ENCODE results near the gene TEX35.

TEX35 gene

GRCh38 chr1:178486100-178487069 lies 26.5 kb upstream of the TEX35 start:
- Histone ChIP-seq H3K9me3 (ENCODE audit: control insufficient read depth, low read length) (no peaks in the 10 kb centered on the region), H3K4me3 (ENCODE audit: low read length) (no peak overlapping the region), H3K36me3 (ENCODE audit: control insufficient read depth, insufficient read depth, low read length) (no peaks in the 10 kb centered on the region), H3K4me1 (ENCODE audit: control insufficient read depth, insufficient read depth, low read length) (peaks cover 14% of the 10 kb centered on the region), H3K27me3 (ENCODE audit: control insufficient read depth, insufficient read depth, low read length) (peaks cover 11% of the 10 kb centered on the region), H3K9ac (ENCODE audit: low read length) (peak overlapping the region; percentile 58)

- H3K27me3 ChIP-seq (ENCODE audit: control insufficient read depth, insufficient read depth, low read length), result peaks cover 11% of the 10 kb centered on the region
- H3K9ac ChIP-seq (ENCODE audit: low read length), result peak overlapping the region; percentile 58
- H3K36me3 ChIP-seq (ENCODE audit: control insufficient read depth, insufficient read depth, low read length), result no peaks in the 10 kb centered on the region
- H3K9me3 ChIP-seq (ENCODE audit: control insufficient read depth, low read length), result no peaks in the 10 kb centered on the region
- H3K4me1 ChIP-seq (ENCODE audit: control insufficient read depth, insufficient read depth, low read length), result peaks cover 14% of the 10 kb centered on the region
- H3K4me3 ChIP-seq (ENCODE audit: low read length), result no peak overlapping the region
Measured at GRCh38 chr1:178487070-178487615, 25.8 kb upstream of the TEX35 start.

- Histone ChIP-seq H3K9me3 (ENCODE audit: control insufficient read depth, low read length) (no peaks in the 10 kb centered on the region), H3K4me3 (ENCODE audit: low read length) (no peak overlapping the region), H3K36me3 (ENCODE audit: control insufficient read depth, insufficient read depth, low read length) (no peaks in the 10 kb centered on the region), H3K27me3 (ENCODE audit: control insufficient read depth, insufficient read depth, low read length) (peaks cover 11% of the 10 kb centered on the region), H3K4me1 (ENCODE audit: control insufficient read depth, insufficient read depth, low read length) (peaks cover 14% of the 10 kb centered on the region), H3K9ac (ENCODE audit: low read length) (no peak overlapping the region)
Measured at GRCh38 chr1:178488393-178488792, 24.5 kb upstream of the TEX35 start.

GRCh38 chr1:178489399-178489798 lies 23.5 kb upstream of the TEX35 start:
- Histone ChIP-seq H3K27me3 (ENCODE audit: control insufficient read depth, insufficient read depth, low read length) (peaks cover 11% of the 10 kb centered on the region), H3K4me1 (ENCODE audit: control insufficient read depth, insufficient read depth, low read length) (peaks cover 14% of the 10 kb centered on the region), H3K9me3 (ENCODE audit: control insufficient read depth, low read length) (no peaks in the 10 kb centered on the region), H3K4me3 (ENCODE audit: low read length) (no peak overlapping the region), H3K9ac (ENCODE audit: low read length) (no peak overlapping the region), H3K36me3 (ENCODE audit: control insufficient read depth, insufficient read depth, low read length) (no peaks in the 10 kb centered on the region)

- no peak overlapping the region for H3K4me3 ChIP-seq (ENCODE audit: low read length)
- no peaks in the 10 kb centered on the region for H3K9me3 ChIP-seq (ENCODE audit: control insufficient read depth, low read length)
- peaks cover 14% of the 10 kb centered on the region for H3K4me1 ChIP-seq (ENCODE audit: control insufficient read depth, insufficient read depth, low read length)
- no peak overlapping the region for H3K9ac ChIP-seq (ENCODE audit: low read length)
- H3K27me3 ChIP-seq (ENCODE audit: control insufficient read depth, insufficient read depth, low read length), result peaks cover 11% of the 10 kb centered on the region
- no peaks in the 10 kb centered on the region for H3K36me3 ChIP-seq (ENCODE audit: control insufficient read depth, insufficient read depth, low read length)
Measured at GRCh38 chr1:178490136-178490535, 22.8 kb upstream of the TEX35 start.

- Histone ChIP-seq H3K4me1 (ENCODE audit: control insufficient read depth, insufficient read depth, low read length) (peaks cover 14% of the 10 kb centered on the region), H3K9me3 (ENCODE audit: control insufficient read depth, low read length) (no peaks in the 10 kb centered on the region), H3K9ac (ENCODE audit: low read length) (no peak overlapping the region), H3K4me3 (ENCODE audit: low read length) (no peak overlapping the region), H3K27me3 (ENCODE audit: control insufficient read depth, insufficient read depth, low read length) (peaks cover 11% of the 10 kb centered on the region), H3K36me3 (ENCODE audit: control insufficient read depth, insufficient read depth, low read length) (no peaks in the 10 kb centered on the region)
Measured at GRCh38 chr1:178490967-178491366, 21.9 kb upstream of the TEX35 start.

GRCh38 chr1:178491721-178492120 lies 21.2 kb upstream of the TEX35 start:
- Histone ChIP-seq H3K27me3 (ENCODE audit: control insufficient read depth, insufficient read depth, low read length) (peaks cover 8% of the 10 kb centered on the region), H3K9ac (ENCODE audit: low read length) (no peak overlapping the region), H3K4me3 (ENCODE audit: low read length) (no peak overlapping the region), H3K9me3 (ENCODE audit: control insufficient read depth, low read length) (no peaks in the 10 kb centered on the region), H3K36me3 (ENCODE audit: control insufficient read depth, insufficient read depth, low read length) (no peaks in the 10 kb centered on the region), H3K4me1 (ENCODE audit: control insufficient read depth, insufficient read depth, low read length) (peaks cover 9% of the 10 kb centered on the region)

- no peaks in the 10 kb centered on the region for H3K9me3 ChIP-seq (ENCODE audit: control insufficient read depth, low read length)
- no peak overlapping the region for H3K9ac ChIP-seq (ENCODE audit: low read length)
- H3K27me3 ChIP-seq (ENCODE audit: control insufficient read depth, insufficient read depth, low read length), result peaks cover 2% of the 10 kb centered on the region
- H3K4me1 ChIP-seq (ENCODE audit: control insufficient read depth, insufficient read depth, low read length), result peaks cover 3% of the 10 kb centered on the region
- no peaks in the 10 kb centered on the region for H3K36me3 ChIP-seq (ENCODE audit: control insufficient read depth, insufficient read depth, low read length)
- H3K4me3 ChIP-seq (ENCODE audit: low read length), result no peak overlapping the region
Measured at GRCh38 chr1:178492341-178492740, 20.6 kb upstream of the TEX35 start.

GRCh38 chr1:178493301-178493741 lies 19.6 kb upstream of the TEX35 start:
- Histone ChIP-seq H3K9me3 (ENCODE audit: control insufficient read depth, low read length) (no peaks in the 10 kb centered on the region), H3K9ac (ENCODE audit: low read length) (no peak overlapping the region), H3K27me3 (ENCODE audit: control insufficient read depth, insufficient read depth, low read length) (no peaks in the 10 kb centered on the region), H3K4me1 (ENCODE audit: control insufficient read depth, insufficient read depth, low read length) (no peaks in the 10 kb centered on the region), H3K4me3 (ENCODE audit: low read length) (no peak overlapping the region), H3K36me3 (ENCODE audit: control insufficient read depth, insufficient read depth, low read length) (no peaks in the 10 kb centered on the region)

GRCh38 chr1:178494569-178494971 lies 18.3 kb upstream of the TEX35 start:
- H3K4me1 ChIP-seq (ENCODE audit: control insufficient read depth, insufficient read depth, low read length), result peaks cover 6% of the 10 kb centered on the region
- H3K9me3 ChIP-seq (ENCODE audit: control insufficient read depth, low read length), result no peaks in the 10 kb centered on the region
- no peaks in the 10 kb centered on the region for H3K27me3 ChIP-seq (ENCODE audit: control insufficient read depth, insufficient read depth, low read length)
- no peak overlapping the region for H3K4me3 ChIP-seq (ENCODE audit: low read length)
- H3K36me3 ChIP-seq (ENCODE audit: control insufficient read depth, insufficient read depth, low read length), result no peaks in the 10 kb centered on the region
- H3K9ac ChIP-seq (ENCODE audit: low read length), result no peak overlapping the region

- Histone ChIP-seq H3K4me3 (ENCODE audit: low read length) (no peak overlapping the region), H3K9me3 (ENCODE audit: control insufficient read depth, low read length) (no peaks in the 10 kb centered on the region), H3K27me3 (ENCODE audit: control insufficient read depth, insufficient read depth, low read length) (no peaks in the 10 kb centered on the region)
Measured at GRCh38 chr1:178495158-178495557, 17.8 kb upstream of the TEX35 start.

GRCh38 chr1:178495741-178496409 lies 17.0 kb upstream of the TEX35 start:
- Histone ChIP-seq H3K4me1 (ENCODE audit: control insufficient read depth, insufficient read depth, low read length) (peaks cover 17% of the 10 kb centered on the region), H3K27me3 (ENCODE audit: control insufficient read depth, insufficient read depth, low read length) (no peaks in the 10 kb centered on the region), H3K9ac (ENCODE audit: low read length) (no peak overlapping the region), H3K36me3 (ENCODE audit: control insufficient read depth, insufficient read depth, low read length) (no peaks in the 10 kb centered on the region), H3K9me3 (ENCODE audit: control insufficient read depth, low read length) (no peaks in the 10 kb centered on the region), H3K4me3 (ENCODE audit: low read length) (no peak overlapping the region)

More at GRCh38 chr1:178495158-178495557, 17.8 kb upstream of the TEX35 start:
- no peak overlapping the region for H3K9ac ChIP-seq (ENCODE audit: low read length)
- H3K36me3 ChIP-seq (ENCODE audit: control insufficient read depth, insufficient read depth, low read length), result no peaks in the 10 kb centered on the region
- H3K4me1 ChIP-seq (ENCODE audit: control insufficient read depth, insufficient read depth, low read length), result peaks cover 9% of the 10 kb centered on the region

All from mucosa of stomach (tissue), 1 donor.